K562 (cell line): ENCODE data around the gene PPP1R3E. TPM values are rescaled to one million over a fixed set of nuclear protein-coding genes. Genes with fewer than 3 reads are reported as not detected.

Experiments
- ATAC-seq: fragments of 200-7000 bp; cut with Tn5 transposase; 3 replicates; pipeline ENCODE4 v1.9.1; 2020; ENCODE audit warnings: moderate library complexity
- BruUV-seq: library from RNA; stranded (reverse); fragments of 400-500 nt; replicated peaks from 2 replicates; lab custom pipeline; 2021; lab: Mats Ljungman, UMichigan
- CTCF ChIA-PET: fragments of 300-600 bp; formaldehyde crosslinking; extraction: SDS; loops from one replicate; lab custom pipeline; 2021; ENCODE audit warnings: low intra/inter-chr PET ratio; lab: Yijun Ruan, JAX
- POLR2A ChIA-PET: fragments of 300-600, 350-650 bp; sonication (Branson Sonifier 250); formaldehyde crosslinking; extraction: SDS; loops from one replicate; lab custom pipeline; 2021; ENCODE audit warnings: antibody characterized with exemption, inconsistent platforms; lab: Yijun Ruan, JAX
- DNase-seq, 4 experiments: peaks; one replicate each; pipeline versions ENCODE4 v3.0.0 to v3.0.0-alpha.2; 2011 to 2018; ENCODE audit warnings: low spot score in 3 of 4, mixed read lengths in 3 of 4; ENCODE audit errors: extremely low read depth in 1 of 4
- FAIRE-seq: peaks from 2 replicates; lab custom pipeline; 2011; peaks lifted over from hg19 to GRCh38; lab: Jason Lieb, UNC
- H2AFZ ChIP-seq: 2 replicates; pipeline ENCODE4 v1.6.0; 2011; ENCODE audit warnings: low read depth, low read length, control low read depth, inconsistent platforms
- H3K27ac ChIP-seq: fragments of 200-600 bp; 3 replicates; pipeline ENCODE4 v1.8.0; 2011; ENCODE audit warnings: low read depth, mild to moderate bottlenecking, control low read depth, inconsistent platforms, low read length, moderate library complexity, mixed read lengths; ENCODE audit errors: extremely low read depth
- H3K27me3 ChIP-seq, 2 experiments: fragments of 300-600 bp in 1 of 2; 2 replicates in 1 of 2; 3 replicates in 1 of 2; pipeline versions ENCODE4 v1.6.0 to v1.8.0; 2011; ENCODE audit warnings: inconsistent platforms in 2 of 2, low read length in 2 of 2, mild to moderate bottlenecking in 1 of 2, mixed read lengths in 1 of 2, moderate library complexity in 1 of 2; ENCODE audit not compliant: control insufficient read depth in 2 of 2, insufficient read depth in 2 of 2
- H3K36me3 ChIP-seq: fragments of 300-600 bp; 3 replicates; pipeline ENCODE4 v1.8.0; 2011; ENCODE audit warnings: mild to moderate bottlenecking, low read length, inconsistent platforms; ENCODE audit not compliant: control insufficient read depth, insufficient read depth
- H3K4me1 ChIP-seq, 2 experiments: fragments of 200-600 bp in 1 of 2; replicated peaks in 1 of 2; 2 replicates in 1 of 2; 3 replicates in 1 of 2; pipeline versions ENCODE4 v1.5.1 to v1.8.0; 2011; ENCODE audit warnings: inconsistent platforms in 2 of 2, low read length in 2 of 2, mild to moderate bottlenecking in 1 of 2, mixed read lengths in 1 of 2, moderate library complexity in 1 of 2; ENCODE audit not compliant: control insufficient read depth in 2 of 2, insufficient read depth in 2 of 2
- H3K4me2 ChIP-seq: 2 replicates; pipeline ENCODE4 v1.6.1; 2011; ENCODE audit warnings: low read length, control low read depth, inconsistent platforms, mixed read lengths; ENCODE audit not compliant: insufficient read depth
- H3K4me3 ChIP-seq: fragments of 200-600 bp; sonication (generic), shearing (Covaris generic); 2 replicates; pipeline ENCODE4 v1.5.1; 2016; ENCODE audit warnings: control low read depth, inconsistent platforms
- H3K79me2 ChIP-seq: fragments of 200-600 bp; 3 replicates; pipeline ENCODE4 v1.8.0; 2011; ENCODE audit warnings: low read length, inconsistent platforms; ENCODE audit not compliant: control insufficient read depth, insufficient read depth
- H3K9ac ChIP-seq, 2 experiments: 2 replicates each; pipeline versions ENCODE4 v1.6.0 to v1.6.1; 2011; ENCODE audit warnings: low read depth in 2 of 2, low read length in 2 of 2, control low read depth in 1 of 2, inconsistent platforms in 1 of 2, mild to moderate bottlenecking in 1 of 2, mixed read lengths in 1 of 2; ENCODE audit not compliant: insufficient read depth in 1 of 2
- H3K9me1 ChIP-seq: one replicate; pipeline ENCODE4 v1.6.0; 2011; ENCODE audit warnings: inconsistent platforms, mild to moderate bottlenecking, low read length, moderate library complexity; ENCODE audit not compliant: control insufficient read depth, insufficient read depth
- H3K9me3 ChIP-seq: replicated peaks from 2 replicates; pipeline ENCODE4 v1.5.1; 2011; ENCODE audit warnings: low read depth, low read length, inconsistent platforms; ENCODE audit not compliant: control insufficient read depth, insufficient read depth
- H4K20me1 ChIP-seq: replicated peaks from 2 replicates; pipeline ENCODE4 v1.6.1; 2011; ENCODE audit warnings: low read length, inconsistent platforms, mixed read lengths; ENCODE audit not compliant: control insufficient read depth, insufficient read depth
- HNRNPH1 ChIP-seq: fragments of 200-400 bp; formaldehyde crosslinking; optimal IDR thresholded peaks from 2 replicates; pipeline ENCODE3; 2017; ENCODE audit warnings: low read depth, mild to moderate bottlenecking, low read length, moderate library complexity
- PHB ChIP-seq: fragments of 250-450 bp; sonication (Bioruptor Pico); IDR thresholded peaks from 2 replicates; pipeline ENCODE4 v1.5.0; 2021
- RBFOX2 ChIP-seq: fragments of 200-400 bp; formaldehyde crosslinking; IDR thresholded peaks from 2 replicates; pipeline ENCODE4 v1.6.1; 2017; ENCODE audit warnings: low read depth, mild to moderate bottlenecking, low read length, moderate library complexity
- ZBTB33 ChIP-seq: sonication (generic); formaldehyde crosslinking; IDR thresholded peaks from 2 replicates; pipeline ENCODE4 v1.8.1; 2023; ENCODE audit warnings: mild to moderate bottlenecking, missing genetic modification reagents
- WGBS: fragments of 100-300 bp; shearing (Covaris generic); methylation state at CpG from one replicate; pipeline ENCODE4 v1.1.6; 2016; ENCODE audit warnings: low coverage, mixed read lengths; ENCODE audit not compliant: insufficient coverage; ENCODE audit errors: missing lambda C conversion rate; 5-methylcytosine and 5-hydroxymethylcytosine counted together
- in situ Hi-C: fragments of 300-500 bp; cut with MboI; formaldehyde crosslinking; loops from 4 replicates; pipeline ENCODE4 v1.15.0; 2018; ENCODE audit warnings: inconsistent platforms, mixed read lengths
- intact Hi-C: fragments of 100-400 bp; cut with micrococcal nuclease; formaldehyde crosslinking; loops from 2 replicates; pipeline ENCODE4 v1.14.2; 2022
- polyA plus RNA-seq, 8 experiments: library from polyadenylated mRNA; depleted of rRNA in 4 of 8; stranded (reverse) in 5 of 8; unstranded in 3 of 8; fragments of >200 nt; fragmentation: Nextera tagmentation in 2 of 8; fragmentation: Illumina TruSeq in 1 of 8; extraction: Ambion mirVana in 2 of 8; extraction: Trizol in 1 of 8; gene quantifications; 2 replicates each; pipeline versions ENCODE4 v1.2.1 to v1.2.3, GENCODE V29; 2011 to 2014; ENCODE audit warnings: inconsistent platforms in 1 of 8, missing spikeins in 1 of 8
- total RNA-seq, 7 experiments: library from RNA; depleted of rRNA in 6 of 7; stranded (reverse); fragments of >200 nt in 6 of 7; fragmentation: Illumina TruSeq in 2 of 7; extraction: Trizol in 2 of 7; gene quantifications; 2 replicates each; pipeline versions ENCODE4 v1.2.1 to v1.2.3, GENCODE V29; 2011 to 2021; ENCODE audit warnings: low replicate concordance in 1 of 7

The PPP1R3E gene
- total and polyA plus RNA-seq, 9 of the 15 experiments (the other 6 are each of a cell fraction or from before 2014, with no cell fraction given) = 3.2 to 18.4 (median 7.6) TPM

GRCh38 chr14:23307687-23308644 is 5.3 kb upstream of the PPP1R3E start:
- Histone ChIP-seq H3K9me3 (no peaks in the 10 kb centered on the region), H3K4me3 (peak overlapping the region; percentile 94), H3K9me1 (peaks cover 4% of the 10 kb centered on the region), H3K4me2 (peak overlapping the region; percentile 98), H3K36me3 (peaks cover 51% of the 10 kb centered on the region), H3K27ac (peak overlapping the region; percentile 90; the same call in 2 of the 3 replicates), H3K4me1 (peaks cover 21 to 28% of the 10 kb centered on the region in 2 experiments; a peak in 4 of 5 replicates), H3K27me3 (no peaks in the 10 kb centered on the region), H4K20me1 (no peaks in the 10 kb centered on the region), H3K9ac (peak overlapping the region; percentile 92 to 95), H3K79me2 (peaks cover 45% of the 10 kb centered on the region), H2AFZ (no peak overlapping the region)
- FAIRE-seq (no peak), DNase-seq (no peak), ATAC-seq (no peak)
- intact Hi-C loops (loop anchor here (2.0 kb wide), 1 partner anchor 13 kb away; the partner anchor contains the start of gene PABPN1), in situ Hi-C loops (no loop called here)
- WGBS = 73% methylated on average over 17 of the region's 22 CpGs
- POLR2A ChIA-PET = interaction anchor here (1.0 to 3.7 kb wide), 4 partner anchors 7 to 38 kb away, joined by 3 to 17 read pairs (median 8); partner anchors contain the start of gene PABPN1
- TF ChIP-seq HNRNPH1 (no peak), ZBTB33 (CRISPR knock-in tag) (0 out of 2 replicates have a peak, but pooled peaks have one; percentile 34), PHB (CRISPR knock-in tag) (no peak), RBFOX2 (peak; percentile 47)
- no TSS peak for BruUV-seq
- CTCF ChIA-PET = no interaction called here
